Measurements from ENCODE around the gene AKAP17A.

DNA sequence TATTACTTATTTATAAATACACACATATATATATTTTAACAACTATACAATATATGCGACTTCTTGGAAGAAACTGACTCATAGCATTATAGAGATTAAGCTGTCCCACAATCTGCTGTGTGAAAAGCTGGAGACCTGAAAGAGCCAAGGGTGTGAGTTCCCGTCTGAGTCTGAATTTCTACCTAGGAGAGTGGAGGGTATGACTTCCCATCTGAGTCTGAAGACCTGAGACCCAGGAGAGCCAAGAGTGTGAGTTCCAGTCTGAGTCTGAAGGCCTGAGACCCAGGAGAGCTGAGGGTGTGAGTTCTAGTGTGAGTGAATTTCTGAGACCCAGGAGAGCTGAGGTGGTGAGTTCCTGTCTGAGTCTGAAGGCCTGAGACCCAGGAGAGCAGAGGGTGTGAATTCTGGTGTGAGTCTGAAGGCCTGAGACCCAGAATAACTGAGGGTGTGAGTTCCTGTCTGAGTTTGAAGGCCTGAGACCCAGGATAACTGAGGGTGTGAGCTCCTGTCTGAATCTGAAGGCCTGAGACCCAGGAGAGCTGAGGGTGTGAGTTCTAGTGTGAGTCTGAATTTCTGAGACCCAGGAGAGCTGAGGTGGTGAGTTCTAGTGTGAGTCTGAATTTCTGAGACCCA lies 45.5 kb upstream of the AKAP17A start:
- TF ChIP-seq, protein P1, sequence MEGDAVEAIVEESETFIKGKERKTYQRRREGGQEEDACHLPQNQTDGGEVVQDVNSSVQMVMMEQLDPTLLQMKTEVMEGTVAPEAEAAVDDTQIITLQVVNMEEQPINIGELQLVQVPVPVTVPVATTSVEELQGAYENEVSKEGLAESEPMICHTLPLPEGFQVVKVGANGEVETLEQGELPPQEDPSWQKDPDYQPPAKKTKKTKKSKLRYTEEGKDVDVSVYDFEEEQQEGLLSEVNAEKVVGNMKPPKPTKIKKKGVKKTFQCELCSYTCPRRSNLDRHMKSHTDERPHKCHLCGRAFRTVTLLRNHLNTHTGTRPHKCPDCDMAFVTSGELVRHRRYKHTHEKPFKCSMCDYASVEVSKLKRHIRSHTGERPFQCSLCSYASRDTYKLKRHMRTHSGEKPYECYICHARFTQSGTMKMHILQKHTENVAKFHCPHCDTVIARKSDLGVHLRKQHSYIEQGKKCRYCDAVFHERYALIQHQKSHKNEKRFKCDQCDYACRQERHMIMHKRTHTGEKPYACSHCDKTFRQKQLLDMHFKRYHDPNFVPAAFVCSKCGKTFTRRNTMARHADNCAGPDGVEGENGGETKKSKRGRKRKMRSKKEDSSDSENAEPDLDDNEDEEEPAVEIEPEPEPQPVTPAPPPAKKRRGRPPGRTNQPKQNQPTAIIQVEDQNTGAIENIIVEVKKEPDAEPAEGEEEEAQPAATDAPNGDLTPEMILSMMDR (IDR thresholded peaks at IDR 0.05; ENCODE audit: low read length) = no peak
- TF ChIP-seq EZH2 (IDR thresholded peaks at IDR 0.05; ENCODE audit: borderline replicate concordance, low read length) = no peak
